Karpas-422 (cell line): ENCODE measurements around the gene CIAO1. TPM values are rescaled to one million over a fixed set of nuclear protein-coding genes. Genes with fewer than 3 reads are reported as not detected.
"Not testable (repeated sequence)": the region's sequence is repeated elsewhere in the genome, so short reads cannot be mapped to it uniquely, and the experiment has no call there.

ENCODE experiments used
- DNase-seq: peaks from one replicate; pipeline ENCODE4 v3.0.0-alpha.2; 2015
- H2AFZ ChIP-seq: fragments of 200-600 bp; sonication (generic); 2 replicates; pipeline ENCODE4 v1.6.1; 2014; ENCODE audit warnings: antibody characterized with exemption, low read length, mixed read lengths
- H3K27ac ChIP-seq: fragments of 200-600 bp; sonication (generic); 2 replicates; pipeline ENCODE4 v1.5.1; 2014; ENCODE audit warnings: mild to moderate bottlenecking, low read length, moderate library complexity
- H3K27me3 ChIP-seq: fragments of 200-600 bp; sonication (generic); 2 replicates; pipeline ENCODE4 v1.6.1; 2014; ENCODE audit warnings: low read length, mixed read lengths
- H3K36me3 ChIP-seq: fragments of 200-600 bp; sonication (generic); 2 replicates; pipeline ENCODE4 v1.6.1; 2014; ENCODE audit warnings: low read length, mixed read lengths; ENCODE audit not compliant: insufficient read depth
- H3K4me1 ChIP-seq: fragments of 200-600 bp; sonication (generic); 2 replicates; pipeline ENCODE4 v1.6.1; 2014; ENCODE audit warnings: mild to moderate bottlenecking, low read length, mixed read lengths
- H3K4me2 ChIP-seq: fragments of 200-600 bp; sonication (generic); 2 replicates; pipeline ENCODE4 v1.6.1; 2014; ENCODE audit warnings: low read length, low read depth, mild to moderate bottlenecking; ENCODE audit not compliant: poor library complexity, severe bottlenecking
- H3K4me3 ChIP-seq: fragments of 200-600 bp; sonication (generic); 2 replicates; pipeline ENCODE4 v1.5.1; 2014; ENCODE audit warnings: mild to moderate bottlenecking, antibody characterized with exemption, low read length, mixed read lengths
- H3K79me2 ChIP-seq: fragments of 200-600 bp; sonication (generic); 2 replicates; pipeline ENCODE4 v1.6.1; 2014; ENCODE audit warnings: mild to moderate bottlenecking, low read length, mixed read lengths
- H3K9ac ChIP-seq: fragments of 200-600 bp; sonication (generic); 2 replicates; pipeline ENCODE4 v1.6.0; 2014; ENCODE audit warnings: low read length
- H3K9me2 ChIP-seq: fragments of 200-600 bp; sonication (generic), shearing (Covaris generic); replicated peaks from 2 replicates; pipeline ENCODE4 v1.6.0; 2014; ENCODE audit warnings: mild to moderate bottlenecking, low read length, moderate library complexity; ENCODE audit not compliant: insufficient read depth
- H3K9me3 ChIP-seq: fragments of 300-700, 200-600 bp; sonication (generic); 2 replicates; pipeline ENCODE4 v1.6.1; 2014; ENCODE audit warnings: low read length, mixed read lengths
- H4K20me1 ChIP-seq: fragments of 200-600 bp; sonication (generic); 2 replicates; pipeline ENCODE4 v1.6.1; 2014; ENCODE audit warnings: mild to moderate bottlenecking, antibody characterized with exemption, low read length, low read depth; ENCODE audit not compliant: insufficient read depth
- total RNA-seq: library from RNA; depleted of rRNA; stranded (reverse); fragments of >200 nt; shearing (Covaris generic); gene quantifications from 2 replicates; pipeline ENCODE4 v1.2.3, GENCODE V29; 2014; ENCODE audit warnings: low replicate concordance; rRNA removed

CIAO1 gene
- 71.2 and 101 TPM in 2 replicates for total RNA-seq

DNA sequence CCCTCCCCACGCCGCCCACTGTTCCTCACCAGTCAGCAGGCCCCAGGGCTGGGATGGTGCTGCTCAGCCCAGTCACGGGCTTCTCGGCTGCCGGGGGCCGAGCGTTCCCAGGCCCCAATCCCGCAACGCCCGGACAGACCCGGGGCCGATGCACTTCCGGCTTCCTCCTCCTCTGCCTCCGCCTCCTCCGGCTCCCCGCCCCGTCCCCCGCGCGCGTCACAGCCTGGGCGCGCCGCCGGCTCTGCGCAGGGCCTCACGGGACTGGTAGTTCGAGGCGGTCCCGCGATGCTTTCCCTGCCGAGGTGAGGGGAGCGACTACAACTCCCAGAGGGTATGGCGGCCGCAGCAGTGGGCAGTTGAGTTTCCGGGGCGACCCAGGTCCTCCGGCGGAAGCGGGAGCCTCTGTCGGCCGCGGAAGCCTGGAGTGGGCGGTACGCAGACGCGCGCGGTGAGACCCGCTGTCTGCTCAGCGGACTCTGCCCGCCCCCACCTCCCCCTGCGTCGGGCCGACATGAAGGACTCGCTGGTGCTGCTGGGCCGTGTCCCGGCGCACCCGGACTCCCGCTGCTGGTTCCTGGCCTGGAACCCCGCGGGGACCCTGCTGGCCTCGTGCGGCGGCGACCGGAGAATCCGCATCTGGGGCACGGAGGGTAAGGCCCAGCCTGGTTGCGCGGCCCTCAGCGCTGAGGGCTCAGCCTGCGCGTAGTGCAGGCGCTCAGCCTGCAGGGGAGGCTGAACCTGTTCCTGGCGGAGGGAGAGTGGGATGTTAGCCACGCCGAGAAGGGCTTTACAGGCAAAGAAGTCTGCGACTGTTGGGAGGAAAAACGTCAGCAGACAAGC, at the start of gene CIAO1, which contains the start of gene TMEM127:
Gene CIAO1 (plus strand): TSS at position 386 of the 840 bp plus-strand sequence. CDS start 126 bp downstream, at position 512.
Gene TMEM127 (minus strand): TSS at position 158 of the 840 bp plus-strand sequence. CDS start 616 bp downstream, outside the sequence.
- Histone ChIP-seq H3K27ac (peak within 1 kb of the TSS; percentile 57; the same call in 1 of the 2 replicates), H3K9ac (peak within 1 kb of the TSS; percentile 98), H3K36me3 (peaks cover 21% of the 10 kb centered on the region; the same call in 1 of the 2 replicates), H3K4me3 (peak within 1 kb of the TSS; percentile 100), H4K20me1 (peaks cover 26% of the 10 kb centered on the region; the same call in 1 of the 2 replicates), H3K4me2 (peak within 1 kb of the TSS; percentile 93), H3K9me2 (no peaks in the 10 kb centered on the region), H2AFZ (peak within 1 kb of the TSS; percentile 74; the same call in 1 of the 2 replicates), H3K79me2 (peaks cover 72% of the 10 kb centered on the region), H3K4me1 (peaks cover 30% of the 10 kb centered on the region), H3K27me3 (no peaks in the 10 kb centered on the region), H3K9me3 (no peaks in the 10 kb centered on the region)
- DNase-seq: peak; percentile 99

DNA sequence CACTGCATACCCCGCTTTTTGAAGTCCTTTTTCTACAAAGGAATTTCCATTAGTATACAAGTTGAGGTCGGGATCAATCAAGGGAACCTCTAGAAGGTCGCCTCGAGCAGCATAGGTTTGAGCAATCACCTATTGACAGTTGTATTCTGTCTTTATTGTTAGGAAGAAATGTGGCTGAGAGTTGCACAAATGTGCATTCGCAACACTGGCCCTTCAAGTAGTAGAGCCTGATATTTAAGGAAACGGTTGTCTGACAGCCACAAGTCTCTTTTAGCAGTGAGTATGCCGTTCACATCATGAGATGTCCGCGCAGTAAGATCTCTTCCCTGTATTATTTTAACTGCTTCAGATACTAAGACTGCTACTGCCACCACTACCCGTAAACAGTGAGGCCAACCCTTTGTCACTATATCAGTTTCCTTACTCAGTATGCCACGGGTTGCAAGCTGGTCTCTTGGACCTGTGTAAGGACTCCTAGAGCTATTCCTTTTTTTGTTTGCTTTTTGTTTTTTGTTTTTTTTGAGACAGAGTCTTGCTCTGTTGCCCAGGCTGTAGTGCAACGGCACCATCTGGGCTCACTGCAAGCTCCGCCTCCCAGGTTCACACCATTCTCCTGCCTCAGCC, 47.4 kb upstream of the CIAO1 start:
- Histone ChIP-seq H4K20me1 (no peaks in the 10 kb centered on the region), H3K4me2 (no peak overlapping the region), H3K27ac (no peak overlapping the region), H3K9me3 (no peaks in the 10 kb centered on the region), H3K4me1 (peaks cover 8% of the 10 kb centered on the region), H3K9ac (no peak overlapping the region), H3K9me2 (no peaks in the 10 kb centered on the region), H3K36me3 (no peaks in the 10 kb centered on the region), H2AFZ (no peak overlapping the region), H3K4me3 (no peak overlapping the region), H3K27me3 (no peaks in the 10 kb centered on the region), H3K79me2 (peaks cover 18% of the 10 kb centered on the region; the same call in 1 of the 2 replicates)
- no peak for DNase-seq

DNA sequence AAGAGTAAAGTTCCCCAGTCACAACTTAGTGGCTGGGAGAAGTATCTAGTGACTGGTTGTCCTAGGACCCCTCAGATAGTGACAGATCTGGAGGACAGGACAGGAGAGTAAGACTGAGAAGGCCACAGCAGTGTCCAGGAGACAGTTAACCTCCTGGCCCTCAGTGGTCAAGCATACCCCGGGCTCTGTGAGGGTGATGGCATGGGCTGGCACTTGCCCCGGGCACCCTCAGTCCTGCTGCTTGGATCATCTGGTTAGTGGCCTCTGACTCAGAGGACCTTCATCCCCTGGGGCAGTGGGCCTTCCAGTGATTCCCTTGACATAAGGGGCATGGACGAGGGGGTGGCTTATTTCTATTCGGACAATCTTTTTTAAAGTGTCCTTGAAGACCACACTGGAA, 46.1 kb upstream of the CIAO1 start:
- not testable (repeated sequence) for H2AFZ ChIP-seq, H3K4me2 ChIP-seq, H3K27me3 ChIP-seq, H3K36me3 ChIP-seq, H4K20me1 ChIP-seq, H3K9ac ChIP-seq, H3K27ac ChIP-seq, H3K9me3 ChIP-seq, DNase-seq, H3K4me3 ChIP-seq, H3K9me2 ChIP-seq
- H3K4me1 ChIP-seq: peaks cover 13% of the 10 kb centered on the region
- peaks cover 18% of the 10 kb centered on the region; the same call in 1 of the 2 replicates for H3K79me2 ChIP-seq

DNA sequence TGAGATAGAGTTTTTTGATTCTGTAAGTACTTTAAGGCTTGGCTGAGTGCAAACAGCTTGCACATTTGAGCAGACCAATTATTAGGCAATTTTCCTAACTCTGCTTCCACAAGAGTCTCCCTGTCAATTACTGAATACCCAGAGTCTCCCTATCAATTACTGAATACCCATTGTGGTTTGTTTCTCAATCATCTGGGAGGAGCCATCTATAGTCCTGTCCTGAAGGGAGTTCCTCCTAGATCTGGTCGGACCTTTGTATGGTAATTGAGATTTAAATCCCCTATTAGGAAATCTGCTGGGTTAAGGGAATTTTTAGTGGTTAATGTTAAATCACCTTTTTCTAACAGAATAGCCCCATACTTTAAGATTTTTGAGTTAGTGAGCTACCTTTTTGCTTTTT, 44.9 kb upstream of the CIAO1 start:
- DNase-seq, H3K36me3 ChIP-seq, H3K4me3 ChIP-seq, H3K4me2 ChIP-seq, H3K9ac ChIP-seq, H3K9me2 ChIP-seq, H4K20me1 ChIP-seq, H3K9me3 ChIP-seq, H3K27ac ChIP-seq, H3K27me3 ChIP-seq, H2AFZ ChIP-seq: not testable (repeated sequence)
- Histone ChIP-seq H3K79me2 (peaks cover 19% of the 10 kb centered on the region; the same call in 1 of the 2 replicates), H3K4me1 (peaks cover 19% of the 10 kb centered on the region)

DNA sequence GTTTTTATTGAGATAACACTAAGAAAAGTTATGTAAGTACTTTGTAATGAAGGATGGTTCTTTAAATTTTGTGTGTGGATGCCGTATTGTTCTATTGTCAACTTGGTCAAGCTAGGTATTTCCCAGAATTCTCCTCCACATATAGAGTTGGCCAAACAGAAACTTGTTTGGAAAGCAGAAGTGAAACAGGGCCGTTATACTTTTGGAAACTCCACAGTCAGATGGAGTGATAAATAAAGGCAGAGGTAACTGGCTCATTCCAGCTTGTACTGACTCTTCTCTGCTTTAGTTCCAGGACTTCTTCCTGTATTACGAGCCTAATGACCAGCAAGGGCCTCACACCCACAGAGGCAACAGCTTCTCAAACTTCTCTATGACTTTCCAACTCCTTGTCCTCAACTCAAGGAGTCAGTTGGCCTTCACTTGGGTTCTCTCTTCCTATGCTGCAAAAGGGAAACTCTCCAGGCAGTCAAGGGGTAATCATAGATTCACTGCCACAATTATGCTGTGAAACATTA, 41.0 kb upstream of the CIAO1 start:
- Histone ChIP-seq H3K4me3 (no peak overlapping the region), H2AFZ (0 out of 2 replicates have a peak overlapping the region, but pooled peaks have one; percentile 6), H3K36me3 (no peaks in the 10 kb centered on the region), H3K4me1 (peaks cover 15% of the 10 kb centered on the region), H3K27ac (peak overlapping the region; percentile 71), H3K4me2 (peak overlapping the region; percentile 37), H3K27me3 (no peaks in the 10 kb centered on the region), H3K9me2 (no peaks in the 10 kb centered on the region), H4K20me1 (no peaks in the 10 kb centered on the region), H3K9ac (peak overlapping the region; percentile 13; the same call in 1 of the 2 replicates), H3K79me2 (peaks cover 33% of the 10 kb centered on the region), H3K9me3 (no peaks in the 10 kb centered on the region)
- peak; percentile 64 for DNase-seq

DNA sequence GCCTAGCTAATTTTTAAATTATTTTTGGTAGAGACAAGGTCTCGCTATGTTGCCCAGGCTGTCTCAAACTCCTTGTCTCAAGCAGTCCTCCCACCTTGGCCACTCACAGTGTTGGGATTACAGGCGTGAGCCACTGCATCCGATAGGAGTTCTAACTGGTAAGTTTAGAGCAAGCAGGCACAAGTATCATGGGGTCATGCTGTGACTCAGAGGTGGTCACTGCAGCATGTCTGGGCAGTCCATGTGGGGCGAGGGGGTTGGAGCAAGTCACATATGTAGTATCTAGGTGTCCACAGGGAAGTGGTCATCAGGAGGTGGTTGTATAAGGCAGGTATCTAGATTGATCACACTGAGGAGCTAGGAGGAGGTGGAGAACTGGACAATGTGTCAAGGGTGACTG, 34.7 kb upstream of the CIAO1 start:
- Histone ChIP-seq H3K27ac (no peak overlapping the region), H2AFZ (no peak overlapping the region), H3K9me3 (no peaks in the 10 kb centered on the region), H3K36me3 (no peaks in the 10 kb centered on the region), H3K9me2 (no peaks in the 10 kb centered on the region), H3K9ac (no peak overlapping the region), H3K4me2 (no peak overlapping the region), H3K27me3 (no peaks in the 10 kb centered on the region), H3K4me1 (peaks cover 24% of the 10 kb centered on the region), H4K20me1 (no peaks in the 10 kb centered on the region), H3K4me3 (no peak overlapping the region), H3K79me2 (peaks cover 26% of the 10 kb centered on the region)
- DNase-seq: no peak

DNA sequence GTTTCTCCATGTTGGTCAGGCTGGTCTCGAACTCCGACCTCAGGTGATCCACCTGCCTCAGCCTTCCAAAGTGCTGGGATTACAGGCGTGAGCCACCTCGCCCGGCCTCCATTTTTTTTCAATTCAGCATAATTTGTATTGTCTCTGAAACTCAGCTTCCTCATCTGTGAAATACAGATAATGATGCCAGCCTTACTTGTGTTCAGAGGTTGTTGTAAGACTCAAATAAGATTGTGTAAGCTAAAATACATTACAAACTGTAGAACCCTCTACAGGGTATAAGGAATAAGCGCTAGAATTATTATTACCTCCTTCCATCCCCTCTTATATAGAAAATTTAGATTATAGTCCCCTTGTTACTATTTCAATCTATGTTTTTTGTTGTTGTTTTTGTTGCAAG, 32.6 kb upstream of the CIAO1 start:
- Histone ChIP-seq H4K20me1 (no peaks in the 10 kb centered on the region), H3K4me1 (peaks cover 24% of the 10 kb centered on the region), H3K9me2 (no peaks in the 10 kb centered on the region), H3K27ac (peak overlapping the region; percentile 57), H3K27me3 (no peaks in the 10 kb centered on the region), H3K4me3 (no peak overlapping the region), H3K4me2 (peak overlapping the region; percentile 16), H3K79me2 (peaks cover 18% of the 10 kb centered on the region), H3K9me3 (no peaks in the 10 kb centered on the region), H3K9ac (0 out of 2 replicates have a peak overlapping the region, but pooled peaks have one; percentile 26), H3K36me3 (no peaks in the 10 kb centered on the region), H2AFZ (no peak overlapping the region; the same call in 1 of the 2 replicates)
- DNase-seq: no peak
